ENCODE results near the gene SPON1. TPM values are rescaled to one million over a fixed set of nuclear protein-coding genes. Genes with fewer than 3 reads are reported as not detected.

The SPON1 gene
- total RNA-seq, 3 donors from 2014 or later (not counting 1 experiment from before 2014, with no cell fraction given): 0.09 to 0.18 TPM; not detected in 1

DNA sequence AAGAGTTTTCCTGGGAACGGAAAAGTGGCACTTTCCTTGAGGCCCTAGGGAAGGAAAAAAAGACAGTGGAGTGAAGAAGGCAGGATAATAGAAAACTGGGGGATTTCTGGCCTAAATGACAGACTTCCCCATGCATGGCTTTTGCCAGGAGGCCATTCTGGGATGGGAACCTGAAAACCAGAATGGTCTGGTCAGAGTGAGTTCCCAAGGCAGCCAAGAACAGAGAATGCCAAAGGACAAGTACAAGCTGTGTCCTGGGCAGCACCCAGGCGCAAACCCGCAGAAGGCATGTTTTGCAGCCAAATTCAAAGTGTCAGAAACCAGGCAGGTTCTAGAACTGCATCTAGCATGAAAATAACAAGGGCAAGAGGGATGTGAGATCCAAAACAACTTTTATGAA, 162.4 kb downstream of the SPON1 start:
- Mint-ChIP-seq H3K4me3 (no peak overlapping the region), H3K36me3 (no peaks in the 10 kb centered on the region), H3K27me3 (ENCODE audit: low read depth in 2 of 2) (peaks cover 2 to 10% of the 10 kb centered on the region in 2 donors), H3K27ac (no peak overlapping the region), H3K9me3 (no peaks in the 10 kb centered on the region), H3K4me1 (no peaks in the 10 kb centered on the region)
- Histone ChIP-seq H3K4me1 (ENCODE audit: control insufficient read depth, insufficient read depth, low read length) (no peaks in the 10 kb centered on the region), H3K27me3 (ENCODE audit: control insufficient read depth, insufficient read depth, low read length) (no peaks in the 10 kb centered on the region), H3K36me3 (ENCODE audit: control insufficient read depth, insufficient read depth, low read length) (no peaks in the 10 kb centered on the region), H3K27ac (ENCODE audit: low read length) (no peak overlapping the region), H3K4me3 (ENCODE audit: low read length) (no peak overlapping the region), H3K9me3 (ENCODE audit: control insufficient read depth, insufficient read depth, low read length) (no peaks in the 10 kb centered on the region)
- ATAC-seq (no peak), DNase-seq (no peak)
- intact Hi-C loops (cut with micrococcal nuclease): no loop called here
- TF ChIP-seq, protein P1, sequence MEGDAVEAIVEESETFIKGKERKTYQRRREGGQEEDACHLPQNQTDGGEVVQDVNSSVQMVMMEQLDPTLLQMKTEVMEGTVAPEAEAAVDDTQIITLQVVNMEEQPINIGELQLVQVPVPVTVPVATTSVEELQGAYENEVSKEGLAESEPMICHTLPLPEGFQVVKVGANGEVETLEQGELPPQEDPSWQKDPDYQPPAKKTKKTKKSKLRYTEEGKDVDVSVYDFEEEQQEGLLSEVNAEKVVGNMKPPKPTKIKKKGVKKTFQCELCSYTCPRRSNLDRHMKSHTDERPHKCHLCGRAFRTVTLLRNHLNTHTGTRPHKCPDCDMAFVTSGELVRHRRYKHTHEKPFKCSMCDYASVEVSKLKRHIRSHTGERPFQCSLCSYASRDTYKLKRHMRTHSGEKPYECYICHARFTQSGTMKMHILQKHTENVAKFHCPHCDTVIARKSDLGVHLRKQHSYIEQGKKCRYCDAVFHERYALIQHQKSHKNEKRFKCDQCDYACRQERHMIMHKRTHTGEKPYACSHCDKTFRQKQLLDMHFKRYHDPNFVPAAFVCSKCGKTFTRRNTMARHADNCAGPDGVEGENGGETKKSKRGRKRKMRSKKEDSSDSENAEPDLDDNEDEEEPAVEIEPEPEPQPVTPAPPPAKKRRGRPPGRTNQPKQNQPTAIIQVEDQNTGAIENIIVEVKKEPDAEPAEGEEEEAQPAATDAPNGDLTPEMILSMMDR (IDR thresholded peaks at IDR 0.05): no peak
- 93% methylated on average over 3 of the region's 3 CpGs for WGBS (ENCODE audit: insufficient coverage)

DNA sequence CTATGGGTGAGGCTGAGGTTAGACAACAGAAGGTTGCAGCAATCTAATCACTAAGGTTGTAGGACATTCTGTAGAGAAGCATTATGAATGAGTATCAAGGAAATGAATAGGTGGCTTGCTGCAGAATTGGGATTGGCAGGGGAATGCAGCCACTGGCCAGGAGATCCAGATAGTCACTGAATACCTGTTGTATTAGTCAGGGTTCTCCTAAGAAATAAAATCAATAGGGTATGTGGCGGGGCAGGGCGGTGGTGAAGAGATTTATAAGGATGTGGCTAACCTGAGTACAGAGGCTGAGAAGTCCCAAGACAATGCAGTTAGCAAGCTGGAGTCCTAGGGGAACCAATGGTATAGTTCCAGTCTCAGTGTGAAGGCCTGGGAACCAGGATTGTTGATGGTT, 163.0 kb downstream of the SPON1 start:
- Mint-ChIP-seq H3K9me3 (no peaks in the 10 kb centered on the region), H3K4me1 (no peaks in the 10 kb centered on the region), H3K27ac (no peak overlapping the region), H3K27me3 (ENCODE audit: low read depth in 2 of 2) (peaks cover 2 to 13% of the 10 kb centered on the region in 2 donors), H3K4me3 (no peak overlapping the region), H3K36me3 (no peaks in the 10 kb centered on the region)
- H3K36me3 ChIP-seq (ENCODE audit: control insufficient read depth, insufficient read depth, low read length): no peaks in the 10 kb centered on the region
- H3K27me3 ChIP-seq (ENCODE audit: control insufficient read depth, insufficient read depth, low read length): no peaks in the 10 kb centered on the region
- no peak overlapping the region for H3K4me3 ChIP-seq (ENCODE audit: low read length)
- H3K9me3 ChIP-seq (ENCODE audit: control insufficient read depth, insufficient read depth, low read length): no peaks in the 10 kb centered on the region
- ATAC-seq (no peak), DNase-seq (no peak)
- intact Hi-C loops (cut with micrococcal nuclease): no loop called here
- TF ChIP-seq, protein P1 (IDR thresholded peaks at IDR 0.05): no peak
- H3K4me1 ChIP-seq (ENCODE audit: control insufficient read depth, insufficient read depth, low read length): no peaks in the 10 kb centered on the region
- H3K27ac ChIP-seq (ENCODE audit: low read length): no peak overlapping the region
- WGBS (ENCODE audit: insufficient coverage): 94% methylated on average over 2 of the region's 2 CpGs

DNA sequence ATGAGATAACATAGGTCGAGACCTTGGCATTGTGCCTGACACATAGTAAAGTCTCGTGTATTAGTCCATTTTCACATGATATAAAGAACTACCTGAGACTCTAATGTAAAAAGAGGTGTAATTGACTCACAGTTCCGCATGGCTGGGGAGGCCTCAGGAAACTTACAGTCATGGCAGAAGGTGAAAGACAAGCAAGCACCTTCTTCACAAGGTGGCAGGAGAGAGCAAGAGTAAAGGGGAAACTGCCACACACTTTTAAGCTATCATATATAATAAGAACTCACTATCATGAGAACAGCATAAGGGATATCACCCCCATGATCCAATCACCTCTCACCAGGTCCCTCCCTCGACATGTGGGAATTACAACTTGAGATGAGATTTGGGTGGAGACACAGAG, 165.2 kb downstream of the SPON1 start:
- H3K4me3 Mint-ChIP-seq: no peak overlapping the region
- intact Hi-C loops (cut with micrococcal nuclease): no loop called here

DNA sequence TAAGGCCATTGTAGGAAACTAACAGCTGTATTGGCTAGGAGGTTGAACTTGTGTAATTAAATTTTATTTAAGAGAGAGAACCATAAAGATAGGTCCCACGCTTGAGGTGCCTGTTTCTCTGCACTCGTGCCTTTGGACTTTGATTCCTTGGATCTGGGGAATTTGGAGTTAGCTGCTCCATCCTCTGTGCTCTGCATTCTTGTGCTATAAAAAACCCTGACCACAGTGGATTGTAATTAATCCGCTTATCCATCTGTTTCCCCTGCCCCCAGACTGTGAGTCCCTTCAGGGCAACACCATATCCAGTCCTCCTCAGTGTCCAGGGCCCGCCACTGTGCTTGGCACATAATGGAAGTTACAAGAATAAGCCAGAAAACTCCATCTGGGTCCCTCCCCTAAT, 169.8 kb downstream of the SPON1 start:
- no peak overlapping the region for H3K27ac ChIP-seq (ENCODE audit: low read length)
- peaks cover 6 to 13% of the 10 kb centered on the region in 2 donors for H3K27me3 Mint-ChIP-seq (ENCODE audit: low read depth in 2 of 2)
- intact Hi-C loops (cut with micrococcal nuclease): no loop called here
- TF ChIP-seq, protein P1 (IDR thresholded peaks at IDR 0.05): no peak
- H3K4me3 ChIP-seq (ENCODE audit: low read length): no peak overlapping the region
- ATAC-seq: no peak
- H3K4me1 ChIP-seq (ENCODE audit: control insufficient read depth, insufficient read depth, low read length): no peaks in the 10 kb centered on the region
- H3K36me3 Mint-ChIP-seq: no peaks in the 10 kb centered on the region
- WGBS (ENCODE audit: insufficient coverage): 98% methylated on average over 4 of the region's 4 CpGs
- H3K36me3 ChIP-seq (ENCODE audit: control insufficient read depth, insufficient read depth, low read length): no peaks in the 10 kb centered on the region
- no peak overlapping the region for H3K4me3 Mint-ChIP-seq
- H3K27ac Mint-ChIP-seq: no peak overlapping the region
- no peaks in the 10 kb centered on the region for H3K4me1 Mint-ChIP-seq
- no peaks in the 10 kb centered on the region for H3K9me3 Mint-ChIP-seq
- no peak for DNase-seq
- no peaks in the 10 kb centered on the region for H3K27me3 ChIP-seq (ENCODE audit: control insufficient read depth, insufficient read depth, low read length)
- no peaks in the 10 kb centered on the region for H3K9me3 ChIP-seq (ENCODE audit: control insufficient read depth, insufficient read depth, low read length)

More for the DNA sequence above, 165.2 kb downstream of the SPON1 start:
- no peaks in the 10 kb centered on the region for H3K36me3 ChIP-seq (ENCODE audit: control insufficient read depth, insufficient read depth, low read length)
- no peak overlapping the region for H3K27ac ChIP-seq (ENCODE audit: low read length)
- 85% methylated on average over 2 of the region's 4 CpGs for WGBS (ENCODE audit: insufficient coverage)
- no peaks in the 10 kb centered on the region for H3K27me3 ChIP-seq (ENCODE audit: control insufficient read depth, insufficient read depth, low read length)
- TF ChIP-seq, protein P1 (IDR thresholded peaks at IDR 0.05): no peak
- Mint-ChIP-seq H3K27me3 (ENCODE audit: low read depth in 2 of 2) (peaks cover 2 to 13% of the 10 kb centered on the region in 2 donors), H3K4me1 (no peaks in the 10 kb centered on the region), H3K36me3 (no peaks in the 10 kb centered on the region), H3K9me3 (no peaks in the 10 kb centered on the region), H3K27ac (no peak overlapping the region)
- no peak for DNase-seq
- no peak for ATAC-seq
- H3K9me3 ChIP-seq (ENCODE audit: control insufficient read depth, insufficient read depth, low read length): no peaks in the 10 kb centered on the region
- H3K4me3 ChIP-seq (ENCODE audit: low read length): no peak overlapping the region
- no peaks in the 10 kb centered on the region for H3K4me1 ChIP-seq (ENCODE audit: control insufficient read depth, insufficient read depth, low read length)

All from natural killer cell (primary cell).